Measurements from ENCODE around the gene ECPAS.

Gene ECPAS

DNA sequence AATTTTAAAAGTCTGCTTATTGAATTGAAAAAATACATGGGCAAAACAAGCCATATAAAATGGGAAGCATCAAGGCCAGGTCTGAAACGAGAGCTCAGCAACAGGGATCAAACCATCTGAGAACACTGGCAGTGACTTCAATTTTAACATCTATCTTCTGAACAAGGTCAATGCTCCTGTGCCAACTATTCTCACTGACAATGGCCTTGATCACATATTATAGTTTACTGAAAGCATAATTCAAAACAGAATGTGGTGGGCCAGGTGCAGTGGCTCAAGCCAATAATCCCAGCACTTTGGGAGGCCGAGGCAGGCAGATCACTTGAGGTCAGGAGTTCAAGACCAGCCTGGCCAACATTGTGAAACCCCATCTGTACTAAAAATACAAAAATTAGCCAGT is 9.0 kb downstream of the ECPAS start:
- TF ChIP-seq, protein P1, sequence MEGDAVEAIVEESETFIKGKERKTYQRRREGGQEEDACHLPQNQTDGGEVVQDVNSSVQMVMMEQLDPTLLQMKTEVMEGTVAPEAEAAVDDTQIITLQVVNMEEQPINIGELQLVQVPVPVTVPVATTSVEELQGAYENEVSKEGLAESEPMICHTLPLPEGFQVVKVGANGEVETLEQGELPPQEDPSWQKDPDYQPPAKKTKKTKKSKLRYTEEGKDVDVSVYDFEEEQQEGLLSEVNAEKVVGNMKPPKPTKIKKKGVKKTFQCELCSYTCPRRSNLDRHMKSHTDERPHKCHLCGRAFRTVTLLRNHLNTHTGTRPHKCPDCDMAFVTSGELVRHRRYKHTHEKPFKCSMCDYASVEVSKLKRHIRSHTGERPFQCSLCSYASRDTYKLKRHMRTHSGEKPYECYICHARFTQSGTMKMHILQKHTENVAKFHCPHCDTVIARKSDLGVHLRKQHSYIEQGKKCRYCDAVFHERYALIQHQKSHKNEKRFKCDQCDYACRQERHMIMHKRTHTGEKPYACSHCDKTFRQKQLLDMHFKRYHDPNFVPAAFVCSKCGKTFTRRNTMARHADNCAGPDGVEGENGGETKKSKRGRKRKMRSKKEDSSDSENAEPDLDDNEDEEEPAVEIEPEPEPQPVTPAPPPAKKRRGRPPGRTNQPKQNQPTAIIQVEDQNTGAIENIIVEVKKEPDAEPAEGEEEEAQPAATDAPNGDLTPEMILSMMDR (IDR thresholded peaks at IDR 0.05; ENCODE audit: low read depth, low read length) = no peak
- DNase-seq (ENCODE audit: extremely low read depth, low read depth) = no peak

DNA sequence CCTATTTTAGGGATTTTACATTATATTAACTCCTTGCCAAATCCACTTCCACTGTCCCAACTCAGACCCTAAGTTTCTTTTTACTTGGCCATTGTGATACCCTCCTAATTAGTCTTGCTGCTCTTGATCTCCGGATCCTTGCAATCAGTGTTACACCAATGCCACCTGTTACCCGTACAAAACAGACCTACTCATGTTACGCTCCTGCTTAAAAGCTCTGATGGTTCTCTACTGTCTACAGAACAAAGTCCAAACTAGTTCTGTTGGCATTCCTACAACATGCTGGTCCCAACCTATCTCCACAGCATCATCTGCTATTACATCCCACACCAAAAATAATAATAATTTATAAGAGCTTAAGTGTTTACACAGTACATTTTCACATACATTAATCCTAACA is 9.8 kb downstream of the ECPAS start:
- TF ChIP-seq, protein P1 (IDR thresholded peaks at IDR 0.05; ENCODE audit: low read depth, low read length) = no peak
- DNase-seq (ENCODE audit: extremely low read depth, low read depth) = no peak

DNA sequence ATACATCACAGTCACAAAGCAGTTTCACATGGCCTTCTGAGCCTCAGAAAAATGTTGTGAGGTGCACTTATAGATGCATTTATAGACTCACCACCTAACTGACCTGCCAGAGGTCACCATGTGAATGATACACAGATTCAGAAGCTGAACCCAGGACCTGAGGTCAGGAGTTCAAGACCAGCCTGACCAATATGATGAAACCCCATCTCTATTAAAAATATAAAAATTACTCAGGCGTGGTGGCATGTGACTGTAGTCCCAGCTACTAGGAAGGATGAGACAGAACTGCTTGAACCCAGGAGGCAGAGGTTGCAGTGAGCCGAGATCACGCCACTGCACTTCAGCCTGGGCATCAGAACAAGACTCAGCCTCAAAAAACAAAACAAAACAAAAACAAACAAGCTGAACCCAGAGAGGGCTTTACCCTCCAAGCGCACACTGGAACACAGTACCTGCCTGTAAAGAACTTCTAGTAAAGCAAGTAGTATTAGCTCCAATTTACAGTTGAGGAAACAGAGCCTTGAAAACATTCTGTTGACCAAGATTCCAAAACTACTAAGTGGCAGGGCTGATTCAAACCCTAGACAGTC is 16.3 kb downstream of the ECPAS start:
- DNase-seq (ENCODE audit: extremely low read depth, low read depth) = no peak
- TF ChIP-seq, protein P1 (IDR thresholded peaks at IDR 0.05; ENCODE audit: low read depth, low read length) = no peak

DNA sequence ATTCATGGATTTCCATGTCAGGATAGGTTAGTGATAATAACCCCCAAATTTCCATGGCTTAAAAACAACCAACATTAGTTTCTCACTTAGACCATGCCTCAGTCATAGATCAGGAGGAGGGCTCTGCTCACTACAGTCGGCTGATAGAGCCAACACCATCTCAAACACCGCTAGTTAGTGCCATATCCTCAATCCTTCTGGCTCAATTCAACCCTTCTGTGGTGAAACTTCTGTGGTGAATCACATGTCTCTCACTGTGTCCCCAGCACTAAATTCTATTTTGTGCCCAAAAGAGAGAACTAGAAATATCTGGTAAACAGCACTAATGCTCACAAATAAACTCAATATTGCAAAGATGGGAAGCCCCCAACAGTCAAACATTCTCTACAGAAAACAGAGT is 21.1 kb downstream of the ECPAS start:
- TF ChIP-seq, protein P1 (IDR thresholded peaks at IDR 0.05; ENCODE audit: low read depth, low read length) = no peak
- DNase-seq (ENCODE audit: extremely low read depth, low read depth) = no peak

DNA sequence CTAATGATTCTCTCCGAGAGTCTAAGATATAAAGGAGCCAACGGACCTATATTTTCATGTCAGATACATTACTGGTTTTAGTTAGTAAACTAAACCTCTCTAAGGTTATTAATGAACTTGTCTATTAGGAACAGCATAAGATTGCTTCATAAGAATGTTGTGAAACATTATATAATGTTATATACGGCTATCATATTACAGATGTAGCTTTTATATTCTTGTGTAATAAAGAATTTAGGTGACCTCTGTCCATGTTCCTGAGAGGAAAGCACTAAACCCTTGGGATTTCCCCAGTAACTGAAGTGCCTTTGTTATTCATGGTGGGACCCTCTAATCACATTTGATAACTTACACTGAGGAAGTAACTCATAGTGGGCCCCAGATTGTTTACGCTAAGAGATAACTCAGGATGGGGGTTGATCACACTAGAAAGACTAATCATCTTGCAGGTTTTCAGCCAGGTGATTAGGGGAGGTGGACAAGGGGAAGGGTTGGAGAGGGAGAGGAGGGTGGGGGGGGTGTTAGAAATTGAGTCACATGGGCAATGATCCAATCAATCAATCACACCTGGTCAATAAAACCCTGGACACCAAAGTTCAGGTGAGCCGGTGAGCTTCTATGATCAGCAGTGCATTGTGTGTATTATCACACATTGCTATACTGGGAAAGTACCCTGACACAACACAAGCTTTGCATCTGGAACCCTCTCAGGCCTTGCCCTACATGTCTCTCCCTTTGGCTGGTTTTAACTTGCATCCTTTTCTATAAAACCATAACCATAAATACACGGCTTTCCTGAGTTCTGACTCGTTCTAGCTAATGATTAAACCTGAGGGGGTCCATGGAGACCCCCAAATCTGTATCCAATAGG is 25.8 kb downstream of the ECPAS start:
- TF ChIP-seq, protein P1 (IDR thresholded peaks at IDR 0.05; ENCODE audit: low read depth, low read length) = no peak
- DNase-seq (ENCODE audit: extremely low read depth, low read depth) = no peak

DNA sequence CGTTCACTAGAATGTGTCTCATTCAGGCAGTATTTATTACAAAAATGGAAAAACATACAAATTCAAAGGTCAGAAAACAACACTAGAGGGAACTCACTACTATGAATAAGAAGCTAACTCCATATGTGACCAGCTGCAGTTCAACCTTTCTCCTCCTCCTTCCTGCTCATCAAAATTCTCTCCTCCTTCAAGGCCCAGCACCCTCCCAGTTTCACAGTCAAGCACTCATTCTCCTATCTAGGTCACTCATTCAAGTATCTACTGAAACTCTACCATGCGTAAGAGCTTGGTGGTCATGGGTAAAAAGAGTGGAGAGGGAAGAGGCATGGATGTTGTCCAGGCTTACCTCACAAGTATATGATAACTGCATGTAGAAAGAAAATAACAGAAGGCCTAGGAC is 27.7 kb downstream of the ECPAS start:
- TF ChIP-seq, protein P1 (IDR thresholded peaks at IDR 0.05; ENCODE audit: low read depth, low read length) = no peak
- no peak for DNase-seq (ENCODE audit: extremely low read depth, low read depth)

DNA sequence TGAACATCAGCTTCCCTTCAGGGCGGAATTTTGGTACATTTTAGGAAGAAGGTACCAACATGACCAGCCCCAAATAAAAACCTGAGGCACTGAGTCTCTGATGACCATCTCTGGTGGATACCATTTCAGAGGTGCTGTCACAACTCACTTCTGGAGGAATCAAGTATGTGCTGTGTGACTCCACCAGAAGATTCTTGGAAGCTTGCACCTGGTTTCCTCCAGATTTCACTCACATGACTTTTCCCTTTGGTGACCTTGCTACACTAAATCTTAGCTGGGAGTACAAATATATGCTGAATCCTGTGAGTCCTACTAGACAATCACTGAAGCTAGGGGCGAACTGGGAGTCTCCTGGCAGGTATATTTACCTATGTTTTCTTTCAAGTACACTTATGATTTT is 28.5 kb downstream of the ECPAS start:
- TF ChIP-seq, protein P1 (IDR thresholded peaks at IDR 0.05; ENCODE audit: low read depth, low read length) = no peak
- no peak for DNase-seq (ENCODE audit: extremely low read depth, low read depth)
